Measurements from ENCODE around the gene VPS37C. TPM values are rescaled to one million over a fixed set of nuclear protein-coding genes. Genes with fewer than 3 reads are reported as not detected.

Gene VPS37C
- total and polyA plus RNA-seq, 4 donors, result 2.6 to 6.1 (median 5.1) TPM

DNA sequence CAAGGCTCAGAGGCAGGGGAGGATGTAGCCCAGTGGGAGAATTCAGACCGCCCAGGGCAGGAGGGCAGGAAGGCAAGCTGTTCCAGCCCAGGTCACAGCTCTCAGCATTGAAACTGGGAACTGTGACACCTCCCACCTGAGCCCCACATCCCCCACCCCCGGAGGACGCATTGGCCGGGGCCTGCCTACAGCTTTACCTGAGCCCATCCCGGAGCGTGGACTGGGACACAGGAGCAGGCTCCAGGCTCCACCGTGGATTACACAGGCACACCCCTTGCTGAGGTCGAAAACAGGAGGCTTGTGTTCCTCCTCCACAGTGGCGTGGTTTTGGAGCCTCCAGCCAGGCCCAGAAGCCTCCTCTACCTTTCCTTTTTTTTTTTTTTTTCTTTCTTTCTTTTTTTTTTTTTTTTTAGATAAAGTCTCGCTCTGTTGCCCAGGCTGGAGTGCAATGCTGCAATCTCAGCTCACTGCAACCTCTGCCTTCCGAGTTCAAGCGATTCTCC lies 33.0 kb upstream of the VPS37C start (continued):
- TF ChIP-seq, protein P1, sequence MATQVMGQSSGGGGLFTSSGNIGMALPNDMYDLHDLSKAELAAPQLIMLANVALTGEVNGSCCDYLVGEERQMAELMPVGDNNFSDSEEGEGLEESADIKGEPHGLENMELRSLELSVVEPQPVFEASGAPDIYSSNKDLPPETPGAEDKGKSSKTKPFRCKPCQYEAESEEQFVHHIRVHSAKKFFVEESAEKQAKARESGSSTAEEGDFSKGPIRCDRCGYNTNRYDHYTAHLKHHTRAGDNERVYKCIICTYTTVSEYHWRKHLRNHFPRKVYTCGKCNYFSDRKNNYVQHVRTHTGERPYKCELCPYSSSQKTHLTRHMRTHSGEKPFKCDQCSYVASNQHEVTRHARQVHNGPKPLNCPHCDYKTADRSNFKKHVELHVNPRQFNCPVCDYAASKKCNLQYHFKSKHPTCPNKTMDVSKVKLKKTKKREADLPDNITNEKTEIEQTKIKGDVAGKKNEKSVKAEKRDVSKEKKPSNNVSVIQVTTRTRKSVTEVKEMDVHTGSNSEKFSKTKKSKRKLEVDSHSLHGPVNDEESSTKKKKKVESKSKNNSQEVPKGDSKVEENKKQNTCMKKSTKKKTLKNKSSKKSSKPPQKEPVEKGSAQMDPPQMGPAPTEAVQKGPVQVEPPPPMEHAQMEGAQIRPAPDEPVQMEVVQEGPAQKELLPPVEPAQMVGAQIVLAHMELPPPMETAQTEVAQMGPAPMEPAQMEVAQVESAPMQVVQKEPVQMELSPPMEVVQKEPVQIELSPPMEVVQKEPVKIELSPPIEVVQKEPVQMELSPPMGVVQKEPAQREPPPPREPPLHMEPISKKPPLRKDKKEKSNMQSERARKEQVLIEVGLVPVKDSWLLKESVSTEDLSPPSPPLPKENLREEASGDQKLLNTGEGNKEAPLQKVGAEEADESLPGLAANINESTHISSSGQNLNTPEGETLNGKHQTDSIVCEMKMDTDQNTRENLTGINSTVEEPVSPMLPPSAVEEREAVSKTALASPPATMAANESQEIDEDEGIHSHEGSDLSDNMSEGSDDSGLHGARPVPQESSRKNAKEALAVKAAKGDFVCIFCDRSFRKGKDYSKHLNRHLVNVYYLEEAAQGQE (IDR thresholded peaks at IDR 0.05), result no peak
- TF ChIP-seq FOXA1 (IDR thresholded peaks at IDR 0.05), result no peak
- TF ChIP-seq, protein P2, sequence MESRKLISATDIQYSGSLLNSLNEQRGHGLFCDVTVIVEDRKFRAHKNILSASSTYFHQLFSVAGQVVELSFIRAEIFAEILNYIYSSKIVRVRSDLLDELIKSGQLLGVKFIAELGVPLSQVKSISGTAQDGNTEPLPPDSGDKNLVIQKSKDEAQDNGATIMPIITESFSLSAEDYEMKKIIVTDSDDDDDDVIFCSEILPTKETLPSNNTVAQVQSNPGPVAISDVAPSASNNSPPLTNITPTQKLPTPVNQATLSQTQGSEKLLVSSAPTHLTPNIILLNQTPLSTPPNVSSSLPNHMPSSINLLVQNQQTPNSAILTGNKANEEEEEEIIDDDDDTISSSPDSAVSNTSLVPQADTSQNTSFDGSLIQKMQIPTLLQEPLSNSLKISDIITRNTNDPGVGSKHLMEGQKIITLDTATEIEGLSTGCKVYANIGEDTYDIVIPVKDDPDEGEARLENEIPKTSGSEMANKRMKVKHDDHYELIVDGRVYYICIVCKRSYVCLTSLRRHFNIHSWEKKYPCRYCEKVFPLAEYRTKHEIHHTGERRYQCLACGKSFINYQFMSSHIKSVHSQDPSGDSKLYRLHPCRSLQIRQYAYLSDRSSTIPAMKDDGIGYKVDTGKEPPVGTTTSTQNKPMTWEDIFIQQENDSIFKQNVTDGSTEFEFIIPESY (IDR thresholded peaks at IDR 0.05), result no peak
- TF ChIP-seq SP1 (IDR thresholded peaks at IDR 0.05), result no peak
- no peak for TF ChIP-seq FOXA2 (IDR thresholded peaks at IDR 0.05)
- no peak for TF ChIP-seq RXRA (IDR thresholded peaks at IDR 0.05)
- no peak for TF ChIP-seq RAD21 (IDR thresholded peaks at IDR 0.05)
- no peak for TF ChIP-seq EGR1 (IDR thresholded peaks at IDR 0.05; ENCODE audit: low read depth in 2 of 2)

DNA sequence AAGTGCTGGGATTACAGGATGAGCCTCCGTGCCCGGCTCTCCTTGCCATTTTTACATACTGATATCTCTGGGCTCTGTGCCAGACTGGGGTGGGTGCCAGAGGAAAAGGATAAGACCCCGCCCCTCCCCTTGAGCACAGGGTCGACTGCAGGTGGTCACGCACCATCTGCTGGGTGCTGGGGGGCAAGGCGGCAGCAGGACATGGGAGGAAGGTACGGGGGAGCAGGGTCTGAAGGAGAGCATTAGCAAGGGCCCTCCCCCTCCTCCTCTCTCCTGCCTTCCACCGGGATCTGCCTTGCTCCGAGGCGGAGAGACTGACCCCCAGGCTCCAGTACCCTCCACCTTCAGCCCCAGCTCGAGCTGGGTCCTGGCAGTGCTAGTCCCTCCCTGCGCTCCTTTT lies 32.4 kb upstream of the VPS37C start:
- H3K27ac ChIP-seq (ENCODE audit: low read depth in 1 of 2, low read length in 2 of 2), result no peak overlapping the region
- WGBS, result 40% methylated on average over 12 of the region's 12 CpGs
- no peaks in the 10 kb centered on the region for H3K9me3 ChIP-seq (ENCODE audit: control insufficient read depth in 4 of 4, low read length in 3 of 4)
- no peak for DNase-seq (ENCODE audit: low spot score)
- TF ChIP-seq HNF4A (conservative IDR thresholded peaks at IDR 0.05), result no peak
- TF ChIP-seq, protein P1 (IDR thresholded peaks at IDR 0.05), result no peak
- no peak for TF ChIP-seq SP1 (IDR thresholded peaks at IDR 0.05)
- no peak for TF ChIP-seq TAF1 (conservative IDR thresholded peaks at IDR 0.05)
- no peak for TF ChIP-seq HNF4G (IDR thresholded peaks at IDR 0.05)
- no peak for TF ChIP-seq YY1 (IDR thresholded peaks at IDR 0.05)
- TF ChIP-seq FOXA1 (IDR thresholded peaks at IDR 0.05), result no peak
- TF ChIP-seq EGR1 (IDR thresholded peaks at IDR 0.05; ENCODE audit: low read depth in 2 of 2), result no peak
- TF ChIP-seq FOXA2 (IDR thresholded peaks at IDR 0.05), result no peak
- no peak for TF ChIP-seq JUND (IDR thresholded peaks at IDR 0.05)
- TF ChIP-seq NR2F2 (IDR thresholded peaks at IDR 0.05), result no peak
- TF ChIP-seq RAD21 (IDR thresholded peaks at IDR 0.05), result no peak
- no peak for TF ChIP-seq GABPA (IDR thresholded peaks at IDR 0.05 in 1 of 2, conservative IDR thresholded peaks at IDR 0.05 in 1 of 2)
- TF ChIP-seq, protein P3, sequence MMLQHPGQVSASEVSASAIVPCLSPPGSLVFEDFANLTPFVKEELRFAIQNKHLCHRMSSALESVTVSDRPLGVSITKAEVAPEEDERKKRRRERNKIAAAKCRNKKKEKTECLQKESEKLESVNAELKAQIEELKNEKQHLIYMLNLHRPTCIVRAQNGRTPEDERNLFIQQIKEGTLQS (IDR thresholded peaks at IDR 0.05), result no peak
- no peaks in the 10 kb centered on the region for H3K4me1 ChIP-seq (ENCODE audit: control insufficient read depth in 4 of 4, insufficient read depth in 4 of 4, low read length in 3 of 4)
- no peaks in the 10 kb centered on the region for H3K36me3 ChIP-seq (ENCODE audit: control insufficient read depth in 4 of 4, insufficient read depth in 3 of 4, low read depth in 1 of 4, low read length in 3 of 4)
- H3K27me3 ChIP-seq (ENCODE audit: control insufficient read depth in 4 of 4, insufficient read depth in 4 of 4, low read length in 3 of 4), result no peaks in the 10 kb centered on the region
- H3K4me3 ChIP-seq (ENCODE audit: low read depth in 1 of 3, low read length in 3 of 3), result no peak overlapping the region
- no peak overlapping the region for H3K9ac ChIP-seq (ENCODE audit: low read depth in 1 of 2, low read length in 2 of 2)
